Left ventricle myocardium inferior (tissue), 1 donor: ENCODE results near the gene DCC. TPM values are rescaled to one million over a fixed set of nuclear protein-coding genes. Genes with fewer than 3 reads are reported as not detected.

Source experiments
- DNase-seq: peaks from one replicate; pipeline ENCODE4 v3.0.0-alpha.2; 2020
- H3K27ac ChIP-seq: fragments of 200-600 bp; replicated peaks from 2 replicates; pipeline ENCODE4 v1.8.0; 2021
- H3K27me3 ChIP-seq: fragments of 200-600 bp; 2 replicates; pipeline ENCODE4 v1.8.0; 2021; ENCODE audit warnings: low read depth
- H3K36me3 ChIP-seq: fragments of 200-600 bp; 2 replicates; pipeline ENCODE4 v1.8.0; 2021
- H3K4me1 ChIP-seq: fragments of 200-600 bp; 2 replicates; pipeline ENCODE4 v1.8.0; 2021
- H3K4me3 ChIP-seq: fragments of 200-600 bp; 2 replicates; pipeline ENCODE4 v1.8.0; 2021; ENCODE audit warnings: mild to moderate bottlenecking, moderate library complexity
- H3K9me3 ChIP-seq: fragments of 200-600 bp; replicated peaks from 2 replicates; pipeline ENCODE4 v1.8.0; 2021
- intact Hi-C: fragments of 100-400 bp; cut with micrococcal nuclease; formaldehyde crosslinking; loops from one replicate; pipeline ENCODE4 v1.11.0; 2022
- total RNA-seq: library from RNA; stranded (reverse); fragmentation: NEBNext Ultra II Directional; extraction: Animal tissue kit (Norgen Biotek cat#: 25700); gene quantifications from one replicate; pipeline ENCODE4 v1.2.1, GENCODE V29; 2021
- TF ChIP-seq, protein P1 (sequence below): fragments of 200-600 bp; IDR thresholded peaks from 2 replicates; pipeline ENCODE4 v1.8.0; 2021; ENCODE audit warnings: antibody characterized with exemption, mild to moderate bottlenecking, borderline replicate concordance
- donor health status: DM: no; HTN: yes; CAD: no; lungs with severe emphysema.

DCC gene
- total RNA-seq, 1 donor from 2014 or later, result not detected

- H3K36me3 ChIP-seq, result no peaks in the 10 kb centered on the region
- H3K4me1 ChIP-seq, result no peaks in the 10 kb centered on the region
- no peak overlapping the region for H3K4me3 ChIP-seq
- DNase-seq, result no peak
- no peak overlapping the region for H3K27ac ChIP-seq
- TF ChIP-seq, protein P1, sequence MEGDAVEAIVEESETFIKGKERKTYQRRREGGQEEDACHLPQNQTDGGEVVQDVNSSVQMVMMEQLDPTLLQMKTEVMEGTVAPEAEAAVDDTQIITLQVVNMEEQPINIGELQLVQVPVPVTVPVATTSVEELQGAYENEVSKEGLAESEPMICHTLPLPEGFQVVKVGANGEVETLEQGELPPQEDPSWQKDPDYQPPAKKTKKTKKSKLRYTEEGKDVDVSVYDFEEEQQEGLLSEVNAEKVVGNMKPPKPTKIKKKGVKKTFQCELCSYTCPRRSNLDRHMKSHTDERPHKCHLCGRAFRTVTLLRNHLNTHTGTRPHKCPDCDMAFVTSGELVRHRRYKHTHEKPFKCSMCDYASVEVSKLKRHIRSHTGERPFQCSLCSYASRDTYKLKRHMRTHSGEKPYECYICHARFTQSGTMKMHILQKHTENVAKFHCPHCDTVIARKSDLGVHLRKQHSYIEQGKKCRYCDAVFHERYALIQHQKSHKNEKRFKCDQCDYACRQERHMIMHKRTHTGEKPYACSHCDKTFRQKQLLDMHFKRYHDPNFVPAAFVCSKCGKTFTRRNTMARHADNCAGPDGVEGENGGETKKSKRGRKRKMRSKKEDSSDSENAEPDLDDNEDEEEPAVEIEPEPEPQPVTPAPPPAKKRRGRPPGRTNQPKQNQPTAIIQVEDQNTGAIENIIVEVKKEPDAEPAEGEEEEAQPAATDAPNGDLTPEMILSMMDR, result no peak
- intact Hi-C loops, result no loop called here
- peaks cover 10% of the 10 kb centered on the region for H3K9me3 ChIP-seq
- no peaks in the 10 kb centered on the region for H3K27me3 ChIP-seq
Observed at GRCh38 chr18:52499644-52500043, 159.6 kb downstream of the DCC start.

GRCh38 chr18:52504589-52504988, 164.6 kb downstream of the DCC start:
- no peak for DNase-seq
- TF ChIP-seq, protein P1, result no peak

DNA sequence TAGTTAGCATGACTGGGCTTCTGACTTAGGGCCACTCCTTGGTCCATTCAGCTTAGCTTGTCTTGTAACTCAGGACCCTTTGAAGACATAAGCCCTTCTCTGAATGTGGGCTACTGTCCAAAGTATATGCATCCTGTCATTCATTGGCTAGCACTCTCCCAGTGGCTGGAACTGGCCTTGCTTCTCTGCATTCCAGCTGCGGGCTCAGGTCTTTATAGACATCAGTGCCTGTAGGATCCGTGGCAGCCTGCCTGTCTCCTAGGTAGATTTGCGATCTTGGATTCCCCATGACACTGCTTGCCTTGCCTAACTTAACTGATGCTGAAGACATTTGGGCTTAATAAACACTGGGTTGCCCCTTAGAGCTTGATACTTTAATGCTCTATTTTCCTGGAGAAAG, 170.1 kb downstream of the DCC start:
- H3K9me3 ChIP-seq, result no peaks in the 10 kb centered on the region
- intact Hi-C loops, result no loop called here
- TF ChIP-seq, protein P1, result no peak
- no peaks in the 10 kb centered on the region for H3K4me1 ChIP-seq
- H3K4me3 ChIP-seq, result no peak overlapping the region
- no peak overlapping the region for H3K27ac ChIP-seq
- no peak for DNase-seq
- H3K27me3 ChIP-seq, result no peaks in the 10 kb centered on the region
- no peaks in the 10 kb centered on the region for H3K36me3 ChIP-seq

More at GRCh38 chr18:52504589-52504988, 164.6 kb downstream of the DCC start:
- no peak overlapping the region for H3K4me3 ChIP-seq
- no peaks in the 10 kb centered on the region for H3K9me3 ChIP-seq
- no peak overlapping the region for H3K27ac ChIP-seq
- no peaks in the 10 kb centered on the region for H3K4me1 ChIP-seq
- intact Hi-C loops, result no loop called here
- no peaks in the 10 kb centered on the region for H3K27me3 ChIP-seq
- H3K36me3 ChIP-seq, result no peaks in the 10 kb centered on the region

DNA sequence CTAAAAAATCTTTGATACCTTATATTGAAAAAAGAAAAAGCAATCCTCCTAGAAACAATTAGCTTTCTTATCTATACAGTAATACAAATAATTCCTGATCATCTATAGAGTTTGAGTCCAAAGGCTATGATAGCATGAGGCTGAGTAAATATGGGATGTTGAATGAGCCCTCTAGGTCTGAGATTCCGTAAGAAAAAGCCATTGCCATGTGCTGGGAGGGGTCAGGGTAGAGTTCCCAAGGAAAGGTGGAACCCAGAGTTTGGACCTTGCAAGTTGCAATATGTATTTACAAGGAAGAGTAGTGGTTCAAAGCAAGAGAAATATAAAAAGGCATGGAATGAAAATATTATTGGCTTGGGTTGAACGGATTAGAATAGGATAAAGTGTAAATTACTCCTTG, 178.1 kb downstream of the DCC start:
- no peaks in the 10 kb centered on the region for H3K36me3 ChIP-seq
- H3K4me3 ChIP-seq, result no peak overlapping the region
- H3K9me3 ChIP-seq, result no peaks in the 10 kb centered on the region
- no peaks in the 10 kb centered on the region for H3K4me1 ChIP-seq
- TF ChIP-seq, protein P1, result no peak
- no peak for DNase-seq
- H3K27ac ChIP-seq, result no peak overlapping the region
- intact Hi-C loops, result no loop called here
- H3K27me3 ChIP-seq, result no peaks in the 10 kb centered on the region

DNA sequence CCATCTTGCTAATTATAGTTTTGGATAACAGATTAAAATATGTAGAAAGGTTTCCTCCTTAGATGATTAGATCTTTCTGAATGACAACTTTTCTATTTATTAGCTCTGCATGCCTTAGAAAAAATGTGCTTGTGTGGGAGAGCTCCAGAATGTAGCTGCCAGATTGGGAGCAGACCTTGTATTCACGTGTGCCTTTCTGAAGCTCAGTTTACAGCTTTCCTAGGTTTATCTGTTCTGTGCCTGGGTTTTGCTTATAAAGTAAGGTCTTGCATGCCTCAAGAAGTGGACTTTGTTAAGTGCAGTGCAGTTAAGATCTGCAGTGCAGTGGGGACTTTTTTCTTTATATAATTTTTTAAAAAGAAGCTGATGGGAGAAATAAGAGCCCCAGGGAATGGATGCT, 179.0 kb downstream of the DCC start:
- H3K9me3 ChIP-seq, result no peaks in the 10 kb centered on the region
- no peaks in the 10 kb centered on the region for H3K27me3 ChIP-seq
- TF ChIP-seq, protein P1, result no peak
- H3K4me1 ChIP-seq, result no peaks in the 10 kb centered on the region
- DNase-seq, result no peak
- H3K27ac ChIP-seq, result no peak overlapping the region
- intact Hi-C loops, result no loop called here
- no peak overlapping the region for H3K4me3 ChIP-seq
- no peaks in the 10 kb centered on the region for H3K36me3 ChIP-seq

DNA sequence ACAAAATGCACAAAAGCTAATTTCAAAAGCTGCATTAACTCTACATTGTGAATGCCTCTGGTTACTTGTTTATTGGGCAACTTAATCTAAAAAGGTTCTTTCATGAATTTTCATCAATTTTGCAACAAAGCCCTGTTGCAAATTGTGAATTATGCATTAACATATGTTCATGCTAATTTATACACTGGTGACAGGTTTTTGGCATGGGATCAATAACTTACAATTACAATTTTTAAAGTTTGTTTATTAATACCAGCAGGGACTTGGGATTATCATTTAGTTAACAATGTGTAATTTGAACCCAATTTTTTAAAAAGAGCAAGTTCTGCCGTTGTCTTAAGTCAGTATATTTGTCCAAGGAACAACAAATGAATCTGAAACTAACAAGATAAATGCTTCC, 183.6 kb downstream of the DCC start:
- TF ChIP-seq, protein P1, result no peak
- H3K36me3 ChIP-seq, result no peaks in the 10 kb centered on the region
- no peaks in the 10 kb centered on the region for H3K9me3 ChIP-seq
- no peak overlapping the region for H3K4me3 ChIP-seq
- no peaks in the 10 kb centered on the region for H3K27me3 ChIP-seq
- intact Hi-C loops, result no loop called here
- no peak overlapping the region for H3K27ac ChIP-seq
- no peaks in the 10 kb centered on the region for H3K4me1 ChIP-seq
- DNase-seq, result no peak
